ENCODE data around the gene MRPL1.
"Not testable (repeated sequence)": the region's sequence is repeated elsewhere in the genome, so short reads cannot be mapped to it uniquely, and the experiment has no call there.

The MRPL1 gene

DNA sequence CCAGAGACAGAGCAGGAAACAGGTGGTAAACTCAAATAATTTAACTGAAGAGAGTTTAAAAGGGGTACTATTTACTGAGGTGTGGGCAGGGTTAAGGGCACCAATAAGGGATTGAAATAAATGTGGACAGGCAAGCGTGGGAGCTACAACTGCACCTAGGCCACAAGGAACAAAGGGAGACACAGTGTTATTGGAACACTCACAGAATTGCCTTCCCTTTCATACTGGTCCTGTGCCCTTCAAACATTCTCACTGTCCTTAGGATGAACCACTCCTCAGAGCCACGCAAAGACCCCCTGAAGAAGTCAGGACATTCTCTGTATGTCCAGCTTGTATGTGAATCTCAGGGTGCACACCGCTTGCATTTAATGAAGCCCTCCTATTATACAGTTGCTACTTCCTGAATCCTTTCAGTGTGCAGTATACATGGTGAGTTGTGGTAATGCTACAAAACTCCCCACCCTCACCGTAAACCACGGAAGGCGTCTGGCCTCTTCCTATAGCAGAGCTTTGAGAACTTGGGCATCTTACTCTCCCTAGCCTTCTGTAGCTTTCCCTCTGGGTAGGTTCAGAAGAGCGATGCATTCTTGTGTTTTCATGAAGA, 9.6 kb upstream of the MRPL1 start:
- Histone ChIP-seq H3K27ac (ENCODE audit: low read depth, low read length) (no peak overlapping the region), H2AFZ (ENCODE audit: low read length, unreplicated experiment) (no peak overlapping the region), H3K4me1 (ENCODE audit: control insufficient read depth, insufficient read depth, low read length, unreplicated experiment) (no peaks in the 10 kb centered on the region), H3K36me3 (ENCODE audit: insufficient read depth, low read length) (no peaks in the 10 kb centered on the region), H3K27me3 (ENCODE audit: insufficient read depth, low read length) (no peaks in the 10 kb centered on the region), H3K4me3 (ENCODE audit: low read depth, low read length) (no peak overlapping the region), H3K79me2 (ENCODE audit: control insufficient read depth, insufficient read depth, low read length, unreplicated experiment) (no peaks in the 10 kb centered on the region)

DNA sequence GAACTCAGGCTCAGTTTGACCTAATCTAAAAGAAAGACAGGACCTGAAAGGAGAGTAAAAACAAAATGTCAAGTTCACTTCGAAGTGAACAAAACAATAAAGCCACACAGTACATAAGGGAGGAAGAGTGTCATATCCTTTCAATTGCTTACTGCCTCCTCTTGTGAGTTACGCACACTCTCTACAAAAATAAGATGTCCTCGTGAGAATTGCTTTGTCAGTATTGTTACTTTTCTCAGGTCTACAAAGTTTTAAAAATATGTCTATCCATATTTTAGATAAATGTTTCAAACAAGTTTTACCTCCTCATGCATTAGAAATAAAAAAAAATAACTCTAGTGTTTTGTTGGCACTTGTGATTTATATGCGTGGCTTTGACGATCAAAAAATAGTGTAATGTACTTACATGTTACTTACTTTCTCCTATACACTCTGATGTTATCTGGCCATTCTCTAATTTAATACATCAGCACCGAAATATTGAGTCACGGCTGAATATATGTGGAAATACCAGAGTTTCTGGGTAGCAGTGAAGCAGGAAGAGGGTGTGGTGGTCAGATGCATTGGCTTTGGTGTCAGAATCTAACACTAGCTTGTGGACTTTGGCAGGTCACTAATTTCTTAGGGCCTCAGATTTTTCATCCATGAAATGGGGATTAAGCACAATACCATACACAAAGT, 8.1 kb upstream of the MRPL1 start:
- Histone ChIP-seq H3K4me1 (ENCODE audit: control insufficient read depth, insufficient read depth, low read length, unreplicated experiment) (no peaks in the 10 kb centered on the region), H3K79me2 (ENCODE audit: control insufficient read depth, insufficient read depth, low read length, unreplicated experiment) (no peaks in the 10 kb centered on the region), H2AFZ (ENCODE audit: low read length, unreplicated experiment) (no peak overlapping the region), H3K27ac (ENCODE audit: low read depth, low read length) (no peak overlapping the region), H3K27me3 (ENCODE audit: insufficient read depth, low read length) (no peaks in the 10 kb centered on the region), H3K4me3 (ENCODE audit: low read depth, low read length) (no peak overlapping the region), H3K36me3 (ENCODE audit: insufficient read depth, low read length) (no peaks in the 10 kb centered on the region)

DNA sequence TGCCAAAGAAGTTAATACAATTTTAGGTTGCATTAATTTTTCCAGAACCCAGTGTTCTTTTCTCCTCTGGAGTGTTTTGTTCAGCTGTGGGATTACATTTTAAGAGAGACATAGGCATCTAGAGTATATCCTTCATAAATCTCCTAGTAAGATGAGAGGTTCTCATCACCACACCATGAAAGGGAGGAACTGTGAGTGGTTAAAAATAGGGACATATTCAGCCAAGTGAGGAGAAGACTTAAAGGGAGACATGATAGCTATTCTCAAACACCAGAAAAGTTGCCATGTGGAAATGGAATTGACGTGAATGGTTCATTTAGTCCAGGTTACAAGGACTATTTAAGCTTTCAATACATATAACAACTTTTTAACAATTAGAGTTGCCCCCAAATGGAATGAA, 6.5 kb upstream of the MRPL1 start:
- no peak overlapping the region for H3K27ac ChIP-seq (ENCODE audit: low read depth, low read length)
- H3K4me3 ChIP-seq (ENCODE audit: low read depth, low read length) = no peak overlapping the region
- no peaks in the 10 kb centered on the region for H3K27me3 ChIP-seq (ENCODE audit: insufficient read depth, low read length)
- no peaks in the 10 kb centered on the region for H3K4me1 ChIP-seq (ENCODE audit: control insufficient read depth, insufficient read depth, low read length, unreplicated experiment)
- no peaks in the 10 kb centered on the region for H3K79me2 ChIP-seq (ENCODE audit: control insufficient read depth, insufficient read depth, low read length, unreplicated experiment)
- H2AFZ ChIP-seq (ENCODE audit: low read length, unreplicated experiment) = no peak overlapping the region
- H3K36me3 ChIP-seq (ENCODE audit: insufficient read depth, low read length) = no peaks in the 10 kb centered on the region

DNA sequence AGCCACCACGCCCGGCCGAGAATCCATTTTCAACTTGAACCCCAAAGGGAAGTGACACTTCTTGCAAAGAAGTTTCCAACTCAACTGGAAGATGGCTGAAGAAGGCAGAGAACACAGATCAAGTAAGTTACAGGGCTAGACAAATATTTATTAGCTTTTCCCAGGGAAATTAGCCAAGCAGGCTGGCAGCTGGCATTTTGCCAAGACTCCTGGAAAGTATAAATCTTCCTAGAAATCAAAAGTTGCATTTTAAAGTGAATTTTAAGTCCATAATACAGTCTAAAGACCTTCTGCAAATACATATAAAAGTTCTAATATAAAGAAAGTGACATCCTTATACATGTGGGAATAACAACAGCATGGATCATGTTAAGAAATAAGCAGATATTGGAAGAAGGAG, 3.4 kb upstream of the MRPL1 start:
- H3K4me3 ChIP-seq (ENCODE audit: low read depth, low read length) = no peak overlapping the region
- H3K36me3 ChIP-seq (ENCODE audit: insufficient read depth, low read length) = no peaks in the 10 kb centered on the region
- H3K79me2 ChIP-seq (ENCODE audit: control insufficient read depth, insufficient read depth, low read length, unreplicated experiment) = peaks cover 16% of the 10 kb centered on the region
- H2AFZ ChIP-seq (ENCODE audit: low read length, unreplicated experiment) = no peak overlapping the region
- H3K27ac ChIP-seq (ENCODE audit: low read depth, low read length) = no peak overlapping the region
- H3K4me1 ChIP-seq (ENCODE audit: control insufficient read depth, insufficient read depth, low read length, unreplicated experiment) = peaks cover 14% of the 10 kb centered on the region
- H3K27me3 ChIP-seq (ENCODE audit: insufficient read depth, low read length) = no peaks in the 10 kb centered on the region

DNA sequence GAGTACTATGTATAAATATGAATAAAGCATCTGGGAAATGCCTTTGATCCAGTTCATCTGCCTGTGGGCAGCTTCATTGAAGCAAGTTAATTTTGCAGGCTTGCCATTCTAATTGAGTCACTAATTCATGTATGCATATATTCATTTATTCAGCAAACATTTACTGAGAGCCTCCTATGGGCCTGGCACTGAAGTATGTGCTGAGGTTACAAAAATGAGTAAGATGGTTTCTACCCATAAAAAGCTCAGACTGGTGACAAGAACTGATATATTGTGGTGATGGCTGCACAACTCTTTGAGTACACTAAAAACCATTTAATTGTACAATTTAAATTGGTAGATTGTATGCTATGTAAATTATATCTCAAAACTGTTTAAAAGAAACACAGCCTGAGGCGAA, 1.1 kb upstream of the MRPL1 start:
- Histone ChIP-seq H3K79me2 (ENCODE audit: control insufficient read depth, insufficient read depth, low read length, unreplicated experiment) (peaks cover 32% of the 10 kb centered on the region), H3K27ac (ENCODE audit: low read depth, low read length) (peak overlapping the region; percentile 96), H3K36me3 (ENCODE audit: insufficient read depth, low read length) (no peaks in the 10 kb centered on the region), H2AFZ (ENCODE audit: low read length, unreplicated experiment) (peak overlapping the region; percentile 69), H3K4me1 (ENCODE audit: control insufficient read depth, insufficient read depth, low read length, unreplicated experiment) (peaks cover 18% of the 10 kb centered on the region), H3K4me3 (ENCODE audit: low read depth, low read length) (peak overlapping the region; percentile 98), H3K27me3 (ENCODE audit: insufficient read depth, low read length) (no peaks in the 10 kb centered on the region)

DNA sequence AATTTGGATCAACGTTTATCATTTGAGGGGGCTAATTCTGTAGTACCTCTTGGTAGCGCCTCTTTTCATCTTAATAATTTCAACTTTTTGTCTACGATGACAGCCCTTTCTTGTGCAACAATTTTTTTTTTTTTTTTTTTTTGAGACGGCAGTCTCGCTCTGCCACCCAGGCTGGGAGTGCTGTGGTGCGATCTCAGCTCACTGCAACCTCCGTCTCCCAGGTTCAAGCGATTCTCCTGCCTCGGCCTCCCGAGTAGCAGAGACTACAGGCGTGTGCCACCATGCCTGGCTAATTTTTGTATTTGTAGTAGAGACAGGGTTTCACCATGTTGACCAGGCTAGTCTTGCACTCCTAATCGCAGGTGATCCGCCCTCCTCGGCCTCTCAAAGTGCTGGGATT, 711 bp downstream of the MRPL1 start:
- not testable (repeated sequence) for H3K36me3 ChIP-seq (ENCODE audit: insufficient read depth, low read length)
- peaks cover 46% of the 10 kb centered on the region for H3K79me2 ChIP-seq (ENCODE audit: control insufficient read depth, insufficient read depth, low read length, unreplicated experiment)

DNA sequence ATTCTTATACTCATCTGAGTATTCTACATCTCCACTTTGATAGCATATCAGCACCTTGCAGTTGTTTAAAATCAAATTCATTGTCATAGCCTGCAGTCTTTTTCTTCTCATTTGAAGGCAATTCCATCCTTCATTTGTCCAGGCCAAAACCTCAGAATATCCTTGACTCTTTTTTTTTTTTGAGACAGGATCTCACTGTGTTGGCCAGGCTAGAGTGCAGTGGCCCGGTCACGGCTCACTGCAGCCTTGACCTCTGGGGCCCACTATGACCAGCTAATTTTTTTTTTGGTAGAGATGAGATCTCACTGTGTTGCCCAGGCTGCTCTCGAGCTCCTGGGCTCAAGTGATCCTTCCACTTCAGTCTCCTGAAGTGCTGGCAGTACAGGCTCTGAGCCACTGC, 2.6 kb downstream of the MRPL1 start:
- Histone ChIP-seq H3K27ac (ENCODE audit: low read depth, low read length) (no peak overlapping the region), H3K27me3 (ENCODE audit: insufficient read depth, low read length) (no peaks in the 10 kb centered on the region), H3K4me1 (ENCODE audit: control insufficient read depth, insufficient read depth, low read length, unreplicated experiment) (peaks cover 18% of the 10 kb centered on the region), H3K79me2 (ENCODE audit: control insufficient read depth, insufficient read depth, low read length, unreplicated experiment) (peaks cover 63% of the 10 kb centered on the region), H2AFZ (ENCODE audit: low read length, unreplicated experiment) (no peak overlapping the region), H3K36me3 (ENCODE audit: insufficient read depth, low read length) (no peaks in the 10 kb centered on the region), H3K4me3 (ENCODE audit: low read depth, low read length) (no peak overlapping the region)

More for the DNA sequence above, 711 bp downstream of the MRPL1 start:
- H2AFZ ChIP-seq (ENCODE audit: low read length, unreplicated experiment) = peak overlapping the region; percentile 89
- H3K27ac ChIP-seq (ENCODE audit: low read depth, low read length) = peak overlapping the region; percentile 96
- H3K4me1 ChIP-seq (ENCODE audit: control insufficient read depth, insufficient read depth, low read length, unreplicated experiment) = peaks cover 18% of the 10 kb centered on the region
- not testable (repeated sequence) for H3K27me3 ChIP-seq (ENCODE audit: insufficient read depth, low read length)
- peak overlapping the region; percentile 98 for H3K4me3 ChIP-seq (ENCODE audit: low read depth, low read length)

DNA sequence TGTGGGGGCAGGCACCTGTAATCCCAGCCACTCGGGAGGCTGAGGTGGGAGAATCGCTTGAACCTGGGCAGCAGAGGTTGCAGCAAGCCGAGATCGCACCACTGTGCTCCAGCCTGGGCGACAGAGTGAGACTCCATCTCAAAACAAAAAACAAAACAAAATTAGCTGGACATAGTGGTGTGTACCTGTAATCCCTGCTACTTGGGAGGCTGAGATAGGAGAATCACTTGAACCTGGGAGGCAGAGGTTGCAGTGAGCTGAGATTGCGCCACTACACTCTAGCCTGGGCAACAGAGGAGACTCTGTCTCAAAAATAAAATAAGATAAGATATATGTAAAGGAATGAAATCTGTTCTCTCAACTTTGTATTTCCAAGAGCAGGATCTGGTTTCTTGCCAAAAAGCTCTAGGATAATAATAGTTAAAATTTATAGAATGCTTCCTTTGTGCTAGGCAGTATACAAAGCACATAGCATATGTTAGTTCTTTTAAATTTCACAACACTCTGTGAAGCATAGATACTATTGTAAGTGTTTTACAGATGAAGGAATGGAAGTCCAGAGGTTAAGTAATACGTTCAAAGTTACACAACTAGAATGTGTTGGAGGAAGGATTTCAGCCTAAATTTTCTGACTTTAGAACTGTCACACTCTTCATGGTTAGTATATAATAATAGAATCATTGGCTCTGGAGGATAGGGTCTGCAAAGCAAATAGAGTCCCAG, 10.3 kb downstream of the MRPL1 start:
- Histone ChIP-seq H3K27ac (ENCODE audit: low read depth, low read length) (no peak overlapping the region), H3K4me3 (ENCODE audit: low read depth, low read length) (no peak overlapping the region), H3K36me3 (ENCODE audit: insufficient read depth, low read length) (peaks cover 5% of the 10 kb centered on the region; the same call in 1 of the 2 replicates), H3K27me3 (ENCODE audit: insufficient read depth, low read length) (no peaks in the 10 kb centered on the region), H3K79me2 (ENCODE audit: control insufficient read depth, insufficient read depth, low read length, unreplicated experiment) (peaks cover 31% of the 10 kb centered on the region), H2AFZ (ENCODE audit: low read length, unreplicated experiment) (no peak overlapping the region), H3K4me1 (ENCODE audit: control insufficient read depth, insufficient read depth, low read length, unreplicated experiment) (no peaks in the 10 kb centered on the region)

DNA sequence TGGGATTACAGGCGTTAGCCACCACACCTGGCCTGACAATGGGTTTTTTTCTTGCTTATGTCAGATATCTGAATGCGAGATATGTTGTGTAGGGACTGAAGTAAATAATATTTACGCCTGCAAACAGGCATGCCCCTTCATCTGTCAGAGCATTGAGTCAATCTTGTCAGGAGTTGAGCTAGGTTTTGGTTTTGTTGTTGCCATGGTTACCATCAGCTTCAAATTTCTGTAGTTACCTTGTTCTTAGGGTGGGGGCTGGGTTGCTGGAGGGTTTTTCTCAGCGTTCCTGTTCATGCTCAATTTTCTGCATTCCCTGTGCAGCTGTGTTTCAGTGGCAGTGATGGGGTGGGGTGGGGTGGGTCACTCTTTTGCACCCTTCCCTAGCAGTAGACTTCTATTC, 14.5 kb downstream of the MRPL1 start:
- H3K79me2 ChIP-seq (ENCODE audit: control insufficient read depth, insufficient read depth, low read length, unreplicated experiment) = peaks cover 20% of the 10 kb centered on the region

DNA sequence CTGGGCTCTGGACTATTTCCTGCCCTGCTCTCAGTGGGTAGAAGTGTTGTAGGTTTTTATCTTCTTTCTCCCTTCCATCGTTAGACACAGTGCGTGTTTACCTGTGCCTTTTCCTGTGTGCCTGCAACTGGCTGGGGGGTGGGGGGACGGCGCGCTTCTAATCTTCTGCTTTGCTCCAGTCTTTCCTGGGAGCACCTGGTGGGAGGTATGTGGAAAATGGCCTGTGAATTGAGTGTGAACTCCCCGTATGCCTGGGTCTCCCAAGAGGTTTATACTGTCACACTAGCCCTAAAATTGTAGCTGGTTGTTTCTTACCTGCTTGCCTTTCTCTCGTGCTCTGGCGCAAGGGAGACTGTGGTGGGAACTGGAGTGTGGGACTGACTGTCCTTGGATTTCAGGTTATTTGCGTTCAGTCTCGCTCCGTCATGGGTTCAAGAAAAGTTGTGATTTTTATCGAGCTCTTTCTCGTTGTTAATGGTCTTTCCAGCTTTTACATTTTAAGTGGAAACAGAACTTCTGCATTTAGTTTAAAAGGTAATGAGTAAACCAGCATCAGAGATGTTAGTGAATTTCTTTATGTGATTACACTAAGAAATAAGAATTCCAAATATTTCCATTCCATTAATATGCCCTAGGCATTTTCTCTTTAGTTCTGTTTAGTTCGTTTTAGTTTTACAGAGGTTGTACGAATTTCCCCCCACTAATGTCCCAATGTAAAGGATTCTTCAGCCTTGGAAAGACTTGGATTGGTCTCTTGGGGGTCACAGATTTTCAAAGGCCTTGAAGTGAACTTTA, 15.3 kb downstream of the MRPL1 start:
- peaks cover 26% of the 10 kb centered on the region for H3K79me2 ChIP-seq (ENCODE audit: control insufficient read depth, insufficient read depth, low read length, unreplicated experiment)
- H3K27me3 ChIP-seq (ENCODE audit: insufficient read depth, low read length) = no peaks in the 10 kb centered on the region
- no peak overlapping the region for H2AFZ ChIP-seq (ENCODE audit: low read length, unreplicated experiment)
- H3K36me3 ChIP-seq (ENCODE audit: insufficient read depth, low read length) = peaks cover 8% of the 10 kb centered on the region
- no peaks in the 10 kb centered on the region for H3K4me1 ChIP-seq (ENCODE audit: control insufficient read depth, insufficient read depth, low read length, unreplicated experiment)
- no peak overlapping the region for H3K27ac ChIP-seq (ENCODE audit: low read depth, low read length)
- no peak overlapping the region for H3K4me3 ChIP-seq (ENCODE audit: low read depth, low read length)

More for the DNA sequence above, 14.5 kb downstream of the MRPL1 start:
- Histone ChIP-seq H3K4me1 (ENCODE audit: control insufficient read depth, insufficient read depth, low read length, unreplicated experiment) (no peaks in the 10 kb centered on the region), H2AFZ (ENCODE audit: low read length, unreplicated experiment) (no peak overlapping the region), H3K4me3 (ENCODE audit: low read depth, low read length) (no peak overlapping the region), H3K27me3 (ENCODE audit: insufficient read depth, low read length) (no peaks in the 10 kb centered on the region), H3K36me3 (ENCODE audit: insufficient read depth, low read length) (peaks cover 8% of the 10 kb centered on the region), H3K27ac (ENCODE audit: low read depth, low read length) (no peak overlapping the region)
